ENCODE measurements around the gene NELFCD. TPM values are rescaled to one million over a fixed set of nuclear protein-coding genes. Genes with fewer than 3 reads are reported as not detected.

The NELFCD gene
- total and polyA plus RNA-seq, 9 of the 15 experiments (the other 6 are each of a cell fraction or from before 2014, with no cell fraction given): 11.7 to 163 (median 96.5) TPM

DNA sequence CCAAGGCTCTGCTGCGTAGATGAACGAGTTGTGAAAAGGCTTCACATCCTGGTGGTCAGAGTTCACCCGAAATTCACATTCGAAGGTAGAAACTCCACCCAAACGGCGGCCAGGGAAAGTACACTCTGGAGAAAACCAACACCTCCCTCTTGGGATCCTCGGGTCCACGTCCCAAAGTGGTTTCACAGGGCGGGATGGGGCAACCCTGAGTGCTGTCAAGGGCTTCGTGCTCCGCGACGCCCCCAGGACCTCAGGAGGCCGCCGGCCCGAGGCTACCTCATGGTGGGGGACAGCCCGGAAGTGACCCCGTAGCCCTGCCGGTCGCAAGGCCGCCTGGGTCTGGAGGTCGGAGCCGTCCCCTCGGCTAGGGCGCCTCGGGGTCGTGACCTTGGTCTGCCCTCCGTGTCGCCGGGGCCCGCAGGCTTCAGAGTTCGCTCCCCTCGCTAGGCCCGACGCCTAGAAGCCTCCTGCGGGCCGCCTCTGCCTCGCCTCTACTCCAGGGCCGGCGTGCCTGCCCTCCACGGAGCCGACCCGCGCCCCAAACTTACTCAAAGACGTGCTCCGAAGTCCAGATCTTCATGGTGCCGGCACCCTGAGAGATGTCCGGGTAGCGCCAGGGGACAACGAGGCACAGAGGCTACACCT, 61.2 kb downstream of the NELFCD start, which contains the start of gene PRELID3B (continued):
- no peak for TF ChIP-seq CREBBP (IDR thresholded peaks at IDR 0.05; ENCODE audit: low read depth, low read length)
- TF ChIP-seq, protein P1, sequence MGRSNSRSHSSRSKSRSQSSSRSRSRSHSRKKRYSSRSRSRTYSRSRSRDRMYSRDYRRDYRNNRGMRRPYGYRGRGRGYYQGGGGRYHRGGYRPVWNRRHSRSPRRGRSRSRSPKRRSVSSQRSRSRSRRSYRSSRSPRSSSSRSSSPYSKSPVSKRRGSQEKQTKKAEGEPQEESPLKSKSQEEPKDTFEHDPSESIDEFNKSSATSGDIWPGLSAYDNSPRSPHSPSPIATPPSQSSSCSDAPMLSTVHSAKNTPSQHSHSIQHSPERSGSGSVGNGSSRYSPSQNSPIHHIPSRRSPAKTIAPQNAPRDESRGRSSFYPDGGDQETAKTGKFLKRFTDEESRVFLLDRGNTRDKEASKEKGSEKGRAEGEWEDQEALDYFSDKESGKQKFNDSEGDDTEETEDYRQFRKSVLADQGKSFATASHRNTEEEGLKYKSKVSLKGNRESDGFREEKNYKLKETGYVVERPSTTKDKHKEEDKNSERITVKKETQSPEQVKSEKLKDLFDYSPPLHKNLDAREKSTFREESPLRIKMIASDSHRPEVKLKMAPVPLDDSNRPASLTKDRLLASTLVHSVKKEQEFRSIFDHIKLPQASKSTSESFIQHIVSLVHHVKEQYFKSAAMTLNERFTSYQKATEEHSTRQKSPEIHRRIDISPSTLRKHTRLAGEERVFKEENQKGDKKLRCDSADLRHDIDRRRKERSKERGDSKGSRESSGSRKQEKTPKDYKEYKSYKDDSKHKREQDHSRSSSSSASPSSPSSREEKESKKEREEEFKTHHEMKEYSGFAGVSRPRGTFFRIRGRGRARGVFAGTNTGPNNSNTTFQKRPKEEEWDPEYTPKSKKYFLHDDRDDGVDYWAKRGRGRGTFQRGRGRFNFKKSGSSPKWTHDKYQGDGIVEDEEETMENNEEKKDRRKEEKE (IDR thresholded peaks at IDR 0.05; ENCODE audit: borderline replicate concordance in 1 of 2, control insufficient read depth in 1 of 2, low read depth in 2 of 2, low read length in 1 of 2): no peak
- TF ChIP-seq ZNF311 (CRISPR knock-in tag; IDR thresholded peaks at IDR 0.05): no peak
- TF ChIP-seq POU5F1 (IDR thresholded peaks at IDR 0.05; ENCODE audit: borderline replicate concordance, low read depth, low read length, partially characterized antibody): no peak
- TF ChIP-seq ZNF239 (CRISPR knock-in tag; IDR thresholded peaks at IDR 0.05): no peak
- no peak for TF ChIP-seq ZNF197 (CRISPR knock-in tag; IDR thresholded peaks at IDR 0.05; ENCODE audit: low read depth)
- no peak for TF ChIP-seq MAFK (IDR thresholded peaks at IDR 0.05; ENCODE audit: low read length)
- TF ChIP-seq SOX6 (IDR thresholded peaks at IDR 0.05): no peak
- peak; percentile 91 for TF ChIP-seq ZNF232 (CRISPR knock-in tag; IDR thresholded peaks at IDR 0.05)
- TF ChIP-seq RBM22 (IDR thresholded peaks at IDR 0.05; ENCODE audit: low read depth, low read length, poor library complexity, severe bottlenecking): no peak
- TF ChIP-seq HDAC8 (tag; IDR thresholded peaks at IDR 0.05): 0 out of 2 replicates have a peak, but pooled peaks have one; percentile 31
- no peak for TF ChIP-seq SMARCC2 (IDR thresholded peaks at IDR 0.05; ENCODE audit: low read depth)
- no peak for TF ChIP-seq KLF13 (tag; IDR thresholded peaks at IDR 0.05; ENCODE audit: borderline replicate concordance, low read depth)
- TF ChIP-seq, protein P2, sequence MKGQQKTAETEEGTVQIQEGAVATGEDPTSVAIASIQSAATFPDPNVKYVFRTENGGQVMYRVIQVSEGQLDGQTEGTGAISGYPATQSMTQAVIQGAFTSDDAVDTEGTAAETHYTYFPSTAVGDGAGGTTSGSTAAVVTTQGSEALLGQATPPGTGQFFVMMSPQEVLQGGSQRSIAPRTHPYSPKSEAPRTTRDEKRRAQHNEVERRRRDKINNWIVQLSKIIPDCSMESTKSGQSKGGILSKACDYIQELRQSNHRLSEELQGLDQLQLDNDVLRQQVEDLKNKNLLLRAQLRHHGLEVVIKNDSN (CRISPR knock-in tag; IDR thresholded peaks at IDR 0.05): no peak
- TF ChIP-seq CBX5 (IDR thresholded peaks at IDR 0.05; ENCODE audit: borderline replicate concordance, low read depth): no peak
- TF ChIP-seq LEF1 (IDR thresholded peaks at IDR 0.05): no peak
- TF ChIP-seq, protein P3, sequence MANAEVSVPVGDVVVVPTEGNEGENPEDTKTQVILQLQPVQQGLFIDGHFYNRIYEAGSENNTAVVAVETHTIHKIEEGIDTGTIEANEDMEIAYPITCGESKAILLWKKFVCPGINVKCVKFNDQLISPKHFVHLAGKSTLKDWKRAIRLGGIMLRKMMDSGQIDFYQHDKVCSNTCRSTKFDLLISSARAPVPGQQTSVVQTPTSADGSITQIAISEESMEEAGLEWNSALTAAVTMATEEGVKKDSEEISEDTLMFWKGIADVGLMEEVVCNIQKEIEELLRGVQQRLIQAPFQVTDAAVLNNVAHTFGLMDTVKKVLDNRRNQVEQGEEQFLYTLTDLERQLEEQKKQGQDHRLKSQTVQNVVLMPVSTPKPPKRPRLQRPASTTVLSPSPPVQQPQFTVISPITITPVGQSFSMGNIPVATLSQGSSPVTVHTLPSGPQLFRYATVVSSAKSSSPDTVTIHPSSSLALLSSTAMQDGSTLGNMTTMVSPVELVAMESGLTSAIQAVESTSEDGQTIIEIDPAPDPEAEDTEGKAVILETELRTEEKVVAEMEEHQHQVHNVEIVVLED (CRISPR knock-in tag; IDR thresholded peaks at IDR 0.05): no peak
- TF ChIP-seq TCFL5 (CRISPR knock-in tag; conservative IDR thresholded peaks at IDR 0.05): no peak
- no peak for TF ChIP-seq U2AF1 (optimal IDR thresholded peaks at IDR 0.05; ENCODE audit: low read depth, low read length)
- TF ChIP-seq ZNF780A (CRISPR knock-in tag; IDR thresholded peaks at IDR 0.05): no peak
- no peak for TF ChIP-seq NBN (IDR thresholded peaks at IDR 0.05; ENCODE audit: low read depth)
- no peak for TF ChIP-seq MCM7 (IDR thresholded peaks at IDR 0.05)
- peak in 1 of 2 experiments; percentile 62; a peak in 1 of 4 replicates for TF ChIP-seq FOXA3 (CRISPR knock-in tag; conservative IDR thresholded peaks at IDR 0.05 in 1 of 2, IDR thresholded peaks at IDR 0.05 in 1 of 2)
- no peak for TF ChIP-seq SMC3 (conservative IDR thresholded peaks at IDR 0.05; ENCODE audit: insufficient read depth, low read depth, low read length)
- no peak for TF ChIP-seq ZNF282 (CRISPR knock-in tag; IDR thresholded peaks at IDR 0.05)
